Ovary (tissue), 9 donors: ENCODE measurements around the gene DONSON. TPM values are rescaled to one million over a fixed set of nuclear protein-coding genes. Genes with fewer than 3 reads are reported as not detected.

ENCODE experiments used
- DNase-seq, 5 donors: peaks; one replicate each; pipeline ENCODE4 v3.0.0-alpha.2; 2019 to 2020
- H3K27ac ChIP-seq, 2 donors: fragments of 200-600 bp; one replicate each; pipeline versions ENCODE4 v1.5.1 to v1.8.0; 2019 to 2022
- H3K27me3 ChIP-seq: fragments of 200-600 bp; one replicate; pipeline ENCODE4 v1.8.0; 2022
- H3K36me3 ChIP-seq: fragments of 200-600 bp; sonication (generic); one replicate; pipeline ENCODE4 v1.5.1; 2019
- H3K4me1 ChIP-seq: one replicate; pipeline ENCODE4 v1.8.1; 2013; ENCODE audit warnings: mild to moderate bottlenecking, moderate library complexity; ENCODE audit not compliant: insufficient read depth
- H3K4me3 ChIP-seq: fragments of 200-600 bp; sonication (generic); one replicate; pipeline ENCODE4 v1.5.1; 2017
- H3K9me3 ChIP-seq, 2 donors: fragments of 200-600 bp in 1 of 2; sonication (generic) in 1 of 2; one replicate each; pipeline versions ENCODE4 v1.5.1 to v1.8.1; 2013 to 2019; ENCODE audit warnings: mild to moderate bottlenecking in 1 of 2, moderate library complexity in 1 of 2
- CTCF ChIP-seq, 3 donors: fragments of 450-650 bp in 2 of 3; fragments of 200-600 bp in 1 of 3; IDR thresholded peaks; one replicate each; pipeline versions ENCODE4 v1.5.1 to v1.8.0; 2016 to 2022; ENCODE audit warnings: antibody characterized with exemption in 3 of 3, mild to moderate bottlenecking in 1 of 3
- EP300 ChIP-seq: sonication (generic); formaldehyde crosslinking; IDR thresholded peaks from one replicate; pipeline ENCODE4 v1.6.1; 2017; ENCODE audit warnings: antibody characterized with exemption
- POLR2A ChIP-seq: fragments of 450-650 bp; IDR thresholded peaks from one replicate; pipeline ENCODE4 v1.6.1; 2017; ENCODE audit warnings: antibody characterized with exemption, mild to moderate bottlenecking, moderate library complexity
- WGBS, 3 donors: extraction: QIAGEN DNeasy Blood & Tissue Kit in 1 of 3; methylation state at CpG; one replicate each; pipeline versions ENCODE4 v1.1.5 to v1.1.7; 2013 to 2017; 5-methylcytosine and 5-hydroxymethylcytosine counted together
- intact Hi-C, 4 donors: fragments of 100-400 bp; cut with DNase I; formaldehyde crosslinking; loops; one replicate each; pipeline versions ENCODE4 v1.11.0 to v1.15.1; 2022 to 2023
- polyA plus RNA-seq, 2 donors: library from polyadenylated mRNA; stranded (reverse); fragments of 200-250 nt in 1 of 2; fragments of 350-450 nt in 1 of 2; fragmentation: Illumina TruSeq in 1 of 2; extraction: RNeasy Lipid Tissue Mini Kit (QIAGEN cat#74804) in 1 of 2; gene quantifications; one replicate each; pipeline ENCODE4 v1.2.3, GENCODE V29; 2013 to 2014
- total RNA-seq, 7 donors: library from RNA; depleted of rRNA in 2 of 7; stranded (reverse); fragments of >200 nt in 2 of 7; fragmentation: NEBNext Ultra II Directional in 3 of 7; extraction: Animal tissue kit (Norgen Biotek cat#: 25700) in 3 of 7; gene quantifications; one replicate each; pipeline versions ENCODE4 v1.1.0 to v1.2.4, GENCODE V29; 2016 to 2023
- donor health status: DM: no; HTN: no; CAD: no; lungs with moderate emphysema.
- donor health status: DM: no; HTN: no; CAD: no.
- donor health status: Bipolar disorder and iron deficiency.
- donor health status: DM: yes; HTN: yes; CAD: no.
- donor health status: DM: no; HTN: no; CAD: no.
- donor health status: DM: yes; HTN: yes; CAD: no.

DONSON gene
- total and polyA plus RNA-seq, 9 donors = 5.1 to 14.1 (median 10.3) TPM

GRCh38 chr21:33551664-33552063 is 36.8 kb downstream of the DONSON start:
- no peaks in the 10 kb centered on the region for H3K27me3 ChIP-seq
- intact Hi-C loops = no loop called here
- no peaks in the 10 kb centered on the region for H3K4me1 ChIP-seq
- no peak overlapping the region for H3K4me3 ChIP-seq
- DNase-seq = no peak
- no peak overlapping the region for H3K27ac ChIP-seq
- no peaks in the 10 kb centered on the region for H3K9me3 ChIP-seq
- H3K36me3 ChIP-seq = peaks cover 12% of the 10 kb centered on the region
- TF ChIP-seq CTCF (IDR thresholded peaks at IDR 0.05) = no peak
- WGBS, 3 donors = 96 to 100% (median 100%) methylated on average over 2 of the region's 2 CpGs

- 94 to 97% (median 96%) methylated on average over 23 of the region's 23 CpGs for WGBS, 3 donors
- intact Hi-C loops = no loop called here
- no peak for DNase-seq
- Histone ChIP-seq H3K4me3 (no peak overlapping the region), H3K36me3 (peaks cover 12% of the 10 kb centered on the region), H3K27me3 (no peaks in the 10 kb centered on the region), H3K9me3 (no peaks in the 10 kb centered on the region), H3K27ac (no peak overlapping the region), H3K4me1 (no peaks in the 10 kb centered on the region)
- TF ChIP-seq POLR2A (no peak), EP300 (no peak), CTCF (IDR thresholded peaks at IDR 0.05) (no peak)
These were observed 37.5 kb downstream of the DONSON start for GRCh38 chr21:33550772-33551660.

- H3K4me3 ChIP-seq = no peak overlapping the region
- TF ChIP-seq POLR2A (no peak), CTCF (IDR thresholded peaks at IDR 0.05) (no peak), EP300 (no peak)
- peaks cover 1% of the 10 kb centered on the region for H3K4me1 ChIP-seq
- no peaks in the 10 kb centered on the region for H3K9me3 ChIP-seq
- DNase-seq = no peak
- WGBS, 3 donors = 96 to 98% (median 96%) methylated on average over 19 of the region's 19 CpGs
- H3K27me3 ChIP-seq = no peaks in the 10 kb centered on the region
- H3K36me3 ChIP-seq = peaks cover 12% of the 10 kb centered on the region
- no peak overlapping the region for H3K27ac ChIP-seq
- intact Hi-C loops = no loop called here
These were observed 38.4 kb downstream of the DONSON start for GRCh38 chr21:33549848-33550771.

- Histone ChIP-seq H3K27me3 (no peaks in the 10 kb centered on the region), H3K27ac (no peak overlapping the region), H3K4me3 (no peak overlapping the region), H3K36me3 (peaks cover 5% of the 10 kb centered on the region), H3K4me1 (peaks cover 3% of the 10 kb centered on the region), H3K9me3 (no peaks in the 10 kb centered on the region)
- no peak for TF ChIP-seq CTCF (IDR thresholded peaks at IDR 0.05)
- no peak for TF ChIP-seq EP300
- TF ChIP-seq POLR2A = no peak
- no peak for DNase-seq
- WGBS, 3 donors = 59 to 64% (median 63%) methylated on average over 3 of the region's 3 CpGs
- intact Hi-C loops = no loop called here
These were observed 42.4 kb downstream of the DONSON start for GRCh38 chr21:33546086-33546485.
